ENCODE measurements around the gene NBPF3.

DNA sequence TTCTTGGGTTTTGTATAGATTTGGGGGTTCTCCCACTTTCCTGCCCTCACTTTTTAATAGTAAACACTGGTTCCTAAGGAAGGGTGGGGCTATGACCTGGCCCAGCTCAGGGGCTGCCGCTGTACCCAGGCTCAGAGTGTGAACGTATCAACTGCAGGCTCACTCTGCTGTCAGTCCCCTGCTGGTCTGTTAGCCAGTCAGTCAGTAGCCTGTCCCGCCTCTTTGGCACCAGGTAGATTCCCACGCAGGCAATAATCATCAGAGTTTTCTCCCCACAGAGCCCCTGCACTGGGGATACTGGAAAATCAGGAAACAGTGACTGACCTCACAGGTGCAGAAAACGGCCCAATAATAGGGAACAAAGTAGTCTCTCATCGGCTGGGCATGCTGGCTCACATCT, 54.3 kb downstream of the NBPF3 start:
- TF ChIP-seq NFRKB (IDR thresholded peaks at IDR 0.05) = no peak
- TF ChIP-seq SUZ12 (IDR thresholded peaks at IDR 0.05) = no peak
- no peak for TF ChIP-seq FOXM1 (IDR thresholded peaks at IDR 0.05; ENCODE audit: borderline replicate concordance)
- TF ChIP-seq FOXK2 (IDR thresholded peaks at IDR 0.05) = no peak
- no peak for TF ChIP-seq TARDBP (IDR thresholded peaks at IDR 0.05)
- TF ChIP-seq SP1 (IDR thresholded peaks at IDR 0.05) = no peak
- TF ChIP-seq ARNT (IDR thresholded peaks at IDR 0.05) = no peak
- TF ChIP-seq BHLHE40 (IDR thresholded peaks at IDR 0.05; ENCODE audit: borderline replicate concordance) = no peak
